GM19438 (cell line): ENCODE results near the gene DNAJC3.
"Not testable (repeated sequence)": the region's sequence is repeated elsewhere in the genome, so short reads cannot be mapped to it uniquely, and the experiment has no call there.

Experiments
- ATAC-seq: cut with Tn5 transposase; IDR thresholded peaks from one replicate; pipeline ENCODE4 v1.9.1; 2021; ENCODE audit warnings: low read depth; ENCODE audit not compliant: unreplicated experiment

Gene DNAJC3

GRCh38 chr13:95763601-95764000, 86.7 kb downstream of the DNAJC3 start:
- no peak for ATAC-seq

- no peak for ATAC-seq
Observed at GRCh38 chr13:95771905-95772304, 95.0 kb downstream of the DNAJC3 start.

GRCh38 chr13:95779522-95779921, 102.6 kb downstream of the DNAJC3 start:
- ATAC-seq, result no peak

GRCh38 chr13:95781016-95781415, 104.1 kb downstream of the DNAJC3 start:
- ATAC-seq, result no peak

- not testable (repeated sequence) for ATAC-seq
Observed at GRCh38 chr13:95781940-95782339, 105.0 kb downstream of the DNAJC3 start.

- ATAC-seq, result no peak
Observed at GRCh38 chr13:95783747-95784146, 106.8 kb downstream of the DNAJC3 start.

- no peak for ATAC-seq
Observed at GRCh38 chr13:95784161-95784899, 107.4 kb downstream of the DNAJC3 start.

- no peak for ATAC-seq
Observed at GRCh38 chr13:95784900-95785290, 108.0 kb downstream of the DNAJC3 start.

GRCh38 chr13:95787356-95788099, 110.6 kb downstream of the DNAJC3 start:
- ATAC-seq, result no peak

GRCh38 chr13:95788100-95788463, 111.1 kb downstream of the DNAJC3 start:
- no peak for ATAC-seq

- not testable (repeated sequence) for ATAC-seq
Observed at GRCh38 chr13:95789315-95789714, 112.4 kb downstream of the DNAJC3 start.

- no peak for ATAC-seq
Observed at GRCh38 chr13:95791084-95791722, 114.3 kb downstream of the DNAJC3 start.

- ATAC-seq, result no peak
Observed at GRCh38 chr13:95793018-95793555, 116.1 kb downstream of the DNAJC3 start.

- ATAC-seq, result no peak
Observed at GRCh38 chr13:95793781-95794180, 116.8 kb downstream of the DNAJC3 start.

GRCh38 chr13:95797016-95797415, 120.1 kb downstream of the DNAJC3 start:
- ATAC-seq, result no peak

GRCh38 chr13:95800436-95800835, 123.5 kb downstream of the DNAJC3 start:
- no peak for ATAC-seq

GRCh38 chr13:95801825-95802224, 124.9 kb downstream of the DNAJC3 start:
- ATAC-seq, result no peak

- ATAC-seq, result no peak
Observed at GRCh38 chr13:95805921-95806320, 129.0 kb downstream of the DNAJC3 start.

GRCh38 chr13:95809429-95809828, 132.5 kb downstream of the DNAJC3 start:
- ATAC-seq, result no peak

- ATAC-seq, result no peak
Observed at GRCh38 chr13:95813139-95813538, 136.2 kb downstream of the DNAJC3 start.

GRCh38 chr13:95814495-95814894, 137.6 kb downstream of the DNAJC3 start:
- no peak for ATAC-seq
